WTC11 (cell line): ENCODE results near the gene NQO2. TPM values are rescaled to one million over a fixed set of nuclear protein-coding genes. Genes with fewer than 3 reads are reported as not detected.

Experiments used
- ATAC-seq: fragments of 200-7000 bp; cut with Tn5 transposase; 2 replicates; pipeline ENCODE4 v1.10.0; 2021; ENCODE audit warnings: mild to moderate bottlenecking, moderate library complexity
- CTCF ChIA-PET: fragments of 300-600 bp; sonication (Branson Sonifier 250); formaldehyde crosslinking; loops from one replicate; lab custom pipeline; 2021; ENCODE audit warnings: antibody characterized with exemption; lab: Charles Lee
- POLR2A ChIA-PET: fragments of 350-600 bp; sonication (Branson Sonifier 250); formaldehyde crosslinking; loops from one replicate; lab custom pipeline; 2021; ENCODE audit warnings: antibody characterized with exemption; lab: Charles Lee
- DNase-seq: peaks from one replicate; pipeline ENCODE4 v3.0.0; 2021; ENCODE audit warnings: low spot score
- H3K27ac Mint-ChIP-seq: 2 replicates; pipeline ENCODE4 v1.8.0; 2021; ENCODE audit warnings: mixed read lengths
- H3K27me3 Mint-ChIP-seq: 2 replicates; pipeline ENCODE4 v1.8.0; 2021; ENCODE audit warnings: low read depth, mild to moderate bottlenecking, moderate library complexity, mixed read lengths
- H3K36me3 Mint-ChIP-seq: 2 replicates; pipeline ENCODE4 v1.8.0; 2021; ENCODE audit warnings: mixed read lengths
- H3K4me1 Mint-ChIP-seq: 2 replicates; pipeline ENCODE4 v1.8.0; 2022; ENCODE audit warnings: mixed read lengths
- H3K4me3 Mint-ChIP-seq: 2 replicates; pipeline ENCODE4 v1.8.0; 2021; ENCODE audit warnings: mild to moderate bottlenecking, moderate library complexity, mixed read lengths
- H3K9me3 Mint-ChIP-seq: 2 replicates; pipeline ENCODE4 v1.8.0; 2021; ENCODE audit warnings: mixed read lengths
- AFF4 ChIP-seq: sonication (generic); formaldehyde crosslinking; IDR thresholded peaks from 2 replicates; pipeline ENCODE4 v1.8.1; 2023; ENCODE audit warnings: mild to moderate bottlenecking, missing genetic modification reagents, borderline replicate concordance
- CTCF ChIP-seq: fragments of 200-600 bp; IDR thresholded peaks from 2 replicates; pipeline ENCODE4 v1.8.0; 2022; ENCODE audit warnings: antibody characterized with exemption
- ESRRA ChIP-seq: sonication (generic); formaldehyde crosslinking; IDR thresholded peaks from 2 replicates; pipeline ENCODE4 v1.8.1; 2022; ENCODE audit warnings: mild to moderate bottlenecking, missing genetic modification reagents, borderline replicate concordance
- FOXJ3 ChIP-seq: sonication (generic); formaldehyde crosslinking; IDR thresholded peaks from 2 replicates; pipeline ENCODE4 v1.9.0; 2021; ENCODE audit warnings: missing genetic modification reagents, mild to moderate bottlenecking, borderline replicate concordance
- FOXP1 ChIP-seq: sonication (generic); formaldehyde crosslinking; IDR thresholded peaks from 2 replicates; pipeline ENCODE4 v1.8.0; 2022; ENCODE audit warnings: missing genetic modification reagents, mild to moderate bottlenecking, moderate library complexity, borderline replicate concordance
- JAZF1 ChIP-seq: fragments of 250-450 bp; sonication (Bioruptor Pico); IDR thresholded peaks from 2 replicates; pipeline ENCODE4 v1.9.0; 2021; ENCODE audit warnings: moderate library complexity, mild to moderate bottlenecking, inconsistent platforms
- JUN ChIP-seq: sonication (generic); formaldehyde crosslinking; IDR thresholded peaks from 2 replicates; pipeline ENCODE4 v1.8.0; 2023; ENCODE audit warnings: mild to moderate bottlenecking, missing genetic modification reagents
- MYBL2 ChIP-seq: sonication (generic); formaldehyde crosslinking; IDR thresholded peaks from 2 replicates; pipeline ENCODE4 v1.8.1; 2023; ENCODE audit warnings: mild to moderate bottlenecking, moderate library complexity, missing genetic modification reagents
- RORB ChIP-seq: fragments of 250-450 bp; sonication (Bioruptor Pico); IDR thresholded peaks from 2 replicates; pipeline ENCODE4 v1.9.0; 2021; ENCODE audit warnings: mild to moderate bottlenecking
- TEAD4 ChIP-seq: sonication (generic); formaldehyde crosslinking; IDR thresholded peaks from 2 replicates; pipeline ENCODE4 v1.8.0; 2022; ENCODE audit warnings: mild to moderate bottlenecking, missing genetic modification reagents
- USF2 ChIP-seq: sonication (generic); formaldehyde crosslinking; IDR thresholded peaks from 2 replicates; pipeline ENCODE4 v1.8.1; 2023; ENCODE audit warnings: mild to moderate bottlenecking, missing genetic modification reagents, moderate library complexity
- ZBTB21 ChIP-seq: sonication (generic); formaldehyde crosslinking; IDR thresholded peaks from 2 replicates; pipeline ENCODE4 v1.8.1; 2023; ENCODE audit warnings: mild to moderate bottlenecking, missing genetic modification reagents, borderline replicate concordance
- ZNF423 ChIP-seq: fragments of 250-450 bp; sonication (Bioruptor Pico); IDR thresholded peaks from 2 replicates; pipeline ENCODE4 v2.1.2; 2022; ENCODE audit warnings: mild to moderate bottlenecking, moderate library complexity
- ZNF532 ChIP-seq: fragments of 250-450 bp; sonication (Bioruptor Pico); IDR thresholded peaks from 2 replicates; pipeline ENCODE4 v1.9.0; 2021; ENCODE audit warnings: mild to moderate bottlenecking, borderline replicate concordance
- total RNA-seq: library from RNA; stranded (reverse); gene quantifications from 3 replicates; pipeline ENCODE4 v1.2.3, GENCODE V29; 2021
- TF ChIP-seq, protein P1 (sequence below): fragments of 250-450 bp; sonication (Bioruptor Pico); IDR thresholded peaks from 2 replicates; pipeline ENCODE4 v2.1.2; 2022; ENCODE audit warnings: mild to moderate bottlenecking, moderate library complexity
- TF ChIP-seq, protein P2 (sequence below): fragments of 250-450 bp; sonication (Bioruptor Pico); IDR thresholded peaks from 2 replicates; pipeline ENCODE4 v1.8.0; 2021; ENCODE audit warnings: mild to moderate bottlenecking

The NQO2 gene
- total RNA-seq, 1 experiment from 2014 or later: 119 TPM

- TF ChIP-seq USF2 (CRISPR knock-in tag) (no peak), TEAD4 (CRISPR knock-in tag) (no peak), AFF4 (CRISPR knock-in tag) (no peak)
- TF ChIP-seq, protein P1, sequence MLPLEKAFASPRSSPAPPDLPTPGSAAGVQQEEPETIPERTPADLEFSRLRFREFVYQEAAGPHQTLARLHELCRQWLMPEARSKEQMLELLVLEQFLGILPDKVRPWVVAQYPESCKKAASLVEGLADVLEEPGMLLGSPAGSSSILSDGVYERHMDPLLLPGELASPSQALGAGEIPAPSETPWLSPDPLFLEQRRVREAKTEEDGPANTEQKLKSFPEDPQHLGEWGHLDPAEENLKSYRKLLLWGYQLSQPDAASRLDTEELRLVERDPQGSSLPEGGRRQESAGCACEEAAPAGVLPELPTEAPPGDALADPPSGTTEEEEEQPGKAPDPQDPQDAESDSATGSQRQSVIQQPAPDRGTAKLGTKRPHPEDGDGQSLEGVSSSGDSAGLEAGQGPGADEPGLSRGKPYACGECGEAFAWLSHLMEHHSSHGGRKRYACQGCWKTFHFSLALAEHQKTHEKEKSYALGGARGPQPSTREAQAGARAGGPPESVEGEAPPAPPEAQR (CRISPR knock-in tag): no peak
- TF ChIP-seq, all 79 proteins: peak for 0
Observed at GRCh38 chr6:2986722-2987221, 12.9 kb upstream of the NQO2 start (continued).

DNA sequence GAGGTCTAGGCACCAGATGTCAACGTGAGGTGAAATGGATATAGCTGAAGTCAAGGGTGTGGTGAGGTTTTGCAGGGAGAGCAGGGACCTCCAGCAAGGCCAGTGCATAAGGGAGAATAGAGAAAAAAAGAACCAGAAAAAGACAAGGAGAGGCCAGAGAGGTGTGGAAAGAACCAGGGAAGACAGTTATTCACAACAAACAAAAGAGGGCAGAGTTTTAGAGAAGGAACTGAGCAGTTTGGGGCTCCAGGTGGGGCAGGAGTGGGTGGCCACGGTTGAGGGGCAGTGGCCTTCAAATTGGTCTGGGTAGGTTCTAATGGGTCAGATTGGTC lies 11.6 kb upstream of the NQO2 start:
- Mint-ChIP-seq H3K27ac (peak overlapping the region; percentile 91), H3K9me3 (0 out of 2 replicates have a peak, but pooled peaks cover 5% of the 10 kb centered on the region), H3K4me3 (peak overlapping the region; percentile 83), H3K27me3 (no peaks in the 10 kb centered on the region), H3K4me1 (peaks cover 59% of the 10 kb centered on the region), H3K36me3 (no peaks in the 10 kb centered on the region)
- ChIA-PET CTCF (interaction anchor here (0.7 to 9.1 kb wide), 15 partner anchors 9 to 272 kb away, joined by 3 to 203 read pairs (median 6); partner anchors contain the start of genes MYLK4 and SERPINB1), POLR2A (interaction anchor here (0.7 to 4.3 kb wide), 10 partner anchors 11 to 1836 kb away, joined by 3 to 25 read pairs (median 4); partner anchors contain the start of genes NQO2 and WRNIP1)
- TF ChIP-seq AFF4 (CRISPR knock-in tag) (no peak), JUN (no peak), ESRRA (CRISPR knock-in tag) (no peak), FOXP1 (CRISPR knock-in tag) (no peak), ZNF423 (CRISPR knock-in tag) (no peak), MYBL2 (CRISPR knock-in tag) (no peak), CTCF (no peak), RORB (no peak), ZNF532 (CRISPR knock-in tag) (no peak), JAZF1 (no peak), ZBTB21 (CRISPR knock-in tag) (no peak), FOXJ3 (CRISPR knock-in tag) (no peak)
- TF ChIP-seq, protein P2, sequence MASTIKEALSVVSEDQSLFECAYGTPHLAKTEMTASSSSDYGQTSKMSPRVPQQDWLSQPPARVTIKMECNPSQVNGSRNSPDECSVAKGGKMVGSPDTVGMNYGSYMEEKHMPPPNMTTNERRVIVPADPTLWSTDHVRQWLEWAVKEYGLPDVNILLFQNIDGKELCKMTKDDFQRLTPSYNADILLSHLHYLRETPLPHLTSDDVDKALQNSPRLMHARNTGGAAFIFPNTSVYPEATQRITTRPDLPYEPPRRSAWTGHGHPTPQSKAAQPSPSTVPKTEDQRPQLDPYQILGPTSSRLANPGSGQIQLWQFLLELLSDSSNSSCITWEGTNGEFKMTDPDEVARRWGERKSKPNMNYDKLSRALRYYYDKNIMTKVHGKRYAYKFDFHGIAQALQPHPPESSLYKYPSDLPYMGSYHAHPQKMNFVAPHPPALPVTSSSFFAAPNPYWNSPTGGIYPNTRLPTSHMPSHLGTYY (CRISPR knock-in tag): no peak
- ATAC-seq (no peak), DNase-seq (no peak)
